Astrocyte (in vitro differentiated cells and primary cell): ENCODE measurements around the gene KCNJ12. TPM values are rescaled to one million over a fixed set of nuclear protein-coding genes. Genes with fewer than 3 reads are reported as not detected.

Experiments
- DNase-seq: peaks from one replicate; pipeline ENCODE4 v3.0.0-alpha.2; 2010; ENCODE audit warnings: low read depth
- FAIRE-seq: peaks from 2 replicates; lab custom pipeline; 2011; peaks lifted over from hg19 to GRCh38; lab: Jason Lieb, UNC
- H2AFZ ChIP-seq: 2 replicates; pipeline ENCODE4 v1.6.0; 2012; ENCODE audit warnings: low read depth, low read length, inconsistent platforms
- H3K27ac ChIP-seq: 2 replicates; pipeline ENCODE4 v1.5.1; 2011; ENCODE audit warnings: low read depth, low read length, inconsistent platforms
- H3K27me3 ChIP-seq: 2 replicates; pipeline ENCODE4 v1.6.0; 2011; ENCODE audit warnings: low read length, inconsistent platforms; ENCODE audit not compliant: insufficient read depth
- H3K36me3 ChIP-seq: 2 replicates; pipeline ENCODE4 v1.5.1; 2011; ENCODE audit warnings: low read length, inconsistent platforms; ENCODE audit not compliant: insufficient read depth
- H3K4me1 ChIP-seq: 2 replicates; pipeline ENCODE4 v1.5.1; 2011; ENCODE audit warnings: low read length, inconsistent platforms; ENCODE audit not compliant: insufficient read depth
- H3K4me2 ChIP-seq: 2 replicates; pipeline ENCODE4 v1.6.0; 2012; ENCODE audit warnings: low read length, inconsistent platforms
- H3K4me3 ChIP-seq: 2 replicates; pipeline ENCODE4 v1.5.1; 2011; ENCODE audit warnings: low read depth, mild to moderate bottlenecking, low read length, inconsistent platforms; ENCODE audit not compliant: insufficient read depth
- H3K79me2 ChIP-seq: 2 replicates; pipeline ENCODE4 v1.6.0; 2012; ENCODE audit warnings: mild to moderate bottlenecking, low read length, inconsistent platforms; ENCODE audit not compliant: insufficient read depth
- H3K9ac ChIP-seq: 2 replicates; pipeline ENCODE4 v1.6.0; 2012; ENCODE audit warnings: mild to moderate bottlenecking, low read length, inconsistent platforms
- H3K9me3 ChIP-seq: 2 replicates; pipeline ENCODE4 v1.5.1; 2012; ENCODE audit warnings: low read depth, mild to moderate bottlenecking, low read length, inconsistent platforms; ENCODE audit not compliant: insufficient read depth
- H4K20me1 ChIP-seq: 2 replicates; pipeline ENCODE4 v1.6.0; 2012; ENCODE audit warnings: low read length, inconsistent platforms; ENCODE audit not compliant: insufficient read depth
- H3K27ac Mint-ChIP-seq: one replicate; pipeline ENCODE4 v1.8.0; 2021; ENCODE audit warnings: mild to moderate bottlenecking, mixed read lengths; ENCODE audit not compliant: unreplicated experiment
- H3K27me3 Mint-ChIP-seq: one replicate; pipeline ENCODE4 v1.8.0; 2021; ENCODE audit warnings: low read depth, mixed read lengths; ENCODE audit not compliant: unreplicated experiment
- H3K36me3 Mint-ChIP-seq: one replicate; pipeline ENCODE4 v1.8.0; 2021; ENCODE audit warnings: low read depth, mixed read lengths; ENCODE audit not compliant: unreplicated experiment
- H3K4me1 Mint-ChIP-seq: one replicate; pipeline ENCODE4 v1.8.0; 2021; ENCODE audit warnings: low read depth, mixed read lengths; ENCODE audit not compliant: unreplicated experiment
- H3K4me3 Mint-ChIP-seq: one replicate; pipeline ENCODE4 v1.8.0; 2021; ENCODE audit warnings: mild to moderate bottlenecking, moderate library complexity, mixed read lengths; ENCODE audit not compliant: unreplicated experiment
- H3K9me3 Mint-ChIP-seq: one replicate; pipeline ENCODE4 v1.8.0; 2021; ENCODE audit warnings: mild to moderate bottlenecking, mixed read lengths; ENCODE audit not compliant: unreplicated experiment
- EZH2 ChIP-seq: IDR thresholded peaks from 2 replicates; pipeline ENCODE4 v1.6.1; 2012; ENCODE audit warnings: mild to moderate bottlenecking, low read length, inconsistent platforms; ENCODE audit not compliant: insufficient read depth
- total RNA-seq: library from RNA; stranded (reverse); gene quantifications from 2 replicates; pipeline ENCODE4 v1.2.1, GENCODE V29; 2021
- TF ChIP-seq, protein P1 (sequence below): IDR thresholded peaks from 2 replicates; pipeline ENCODE4 v1.5.1; 2011; ENCODE audit warnings: low read depth, mild to moderate bottlenecking, inconsistent platforms, low read length, moderate library complexity; ENCODE audit not compliant: insufficient read depth

The KCNJ12 gene
- total RNA-seq, 1 donor from 2014 or later = 1.2 TPM

DNA sequence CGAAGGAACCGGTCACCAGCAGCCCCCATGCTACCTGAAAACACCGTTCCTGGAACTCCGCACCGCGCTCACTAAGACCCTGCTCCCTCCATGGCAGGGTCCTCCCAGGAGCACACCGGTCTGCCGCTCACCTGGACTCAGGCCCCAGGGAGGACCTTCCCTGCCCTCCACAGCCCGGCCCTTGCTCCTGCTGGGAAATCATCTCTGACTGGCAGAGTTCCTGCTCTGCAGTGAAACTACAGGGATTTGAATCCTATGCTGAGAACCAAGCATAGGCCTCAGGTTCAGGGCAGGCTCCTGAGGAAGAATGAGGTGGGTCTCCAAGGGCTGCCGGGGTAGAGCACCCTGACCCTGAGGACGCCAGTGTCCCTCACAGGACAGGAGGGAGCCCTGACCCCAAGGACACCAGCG lies 88.5 kb downstream of the KCNJ12 start:
- H3K4me2 ChIP-seq = no peak overlapping the region
- H3K4me3 Mint-ChIP-seq = no peak overlapping the region
- H3K36me3 Mint-ChIP-seq = peaks cover 2% of the 10 kb centered on the region
- H3K27ac ChIP-seq = no peak overlapping the region
- no peak overlapping the region for H3K27ac Mint-ChIP-seq
- H3K9ac ChIP-seq = no peak overlapping the region
- H3K36me3 ChIP-seq = no peaks in the 10 kb centered on the region
- peaks cover 66% of the 10 kb centered on the region for H3K27me3 Mint-ChIP-seq
- FAIRE-seq (no peak), DNase-seq (no peak)
- H3K4me1 ChIP-seq = peaks cover 4% of the 10 kb centered on the region
- H3K4me1 Mint-ChIP-seq = peaks cover 3% of the 10 kb centered on the region
- H4K20me1 ChIP-seq = no peaks in the 10 kb centered on the region
- H3K9me3 Mint-ChIP-seq = peaks cover 10% of the 10 kb centered on the region
- H2AFZ ChIP-seq = no peak overlapping the region
- peaks cover 18% of the 10 kb centered on the region for H3K27me3 ChIP-seq
- no peak for TF ChIP-seq EZH2
- TF ChIP-seq, protein P1, sequence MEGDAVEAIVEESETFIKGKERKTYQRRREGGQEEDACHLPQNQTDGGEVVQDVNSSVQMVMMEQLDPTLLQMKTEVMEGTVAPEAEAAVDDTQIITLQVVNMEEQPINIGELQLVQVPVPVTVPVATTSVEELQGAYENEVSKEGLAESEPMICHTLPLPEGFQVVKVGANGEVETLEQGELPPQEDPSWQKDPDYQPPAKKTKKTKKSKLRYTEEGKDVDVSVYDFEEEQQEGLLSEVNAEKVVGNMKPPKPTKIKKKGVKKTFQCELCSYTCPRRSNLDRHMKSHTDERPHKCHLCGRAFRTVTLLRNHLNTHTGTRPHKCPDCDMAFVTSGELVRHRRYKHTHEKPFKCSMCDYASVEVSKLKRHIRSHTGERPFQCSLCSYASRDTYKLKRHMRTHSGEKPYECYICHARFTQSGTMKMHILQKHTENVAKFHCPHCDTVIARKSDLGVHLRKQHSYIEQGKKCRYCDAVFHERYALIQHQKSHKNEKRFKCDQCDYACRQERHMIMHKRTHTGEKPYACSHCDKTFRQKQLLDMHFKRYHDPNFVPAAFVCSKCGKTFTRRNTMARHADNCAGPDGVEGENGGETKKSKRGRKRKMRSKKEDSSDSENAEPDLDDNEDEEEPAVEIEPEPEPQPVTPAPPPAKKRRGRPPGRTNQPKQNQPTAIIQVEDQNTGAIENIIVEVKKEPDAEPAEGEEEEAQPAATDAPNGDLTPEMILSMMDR = no peak
- no peaks in the 10 kb centered on the region for H3K9me3 ChIP-seq
- H3K4me3 ChIP-seq = no peak overlapping the region
- H3K79me2 ChIP-seq = no peaks in the 10 kb centered on the region

DNA sequence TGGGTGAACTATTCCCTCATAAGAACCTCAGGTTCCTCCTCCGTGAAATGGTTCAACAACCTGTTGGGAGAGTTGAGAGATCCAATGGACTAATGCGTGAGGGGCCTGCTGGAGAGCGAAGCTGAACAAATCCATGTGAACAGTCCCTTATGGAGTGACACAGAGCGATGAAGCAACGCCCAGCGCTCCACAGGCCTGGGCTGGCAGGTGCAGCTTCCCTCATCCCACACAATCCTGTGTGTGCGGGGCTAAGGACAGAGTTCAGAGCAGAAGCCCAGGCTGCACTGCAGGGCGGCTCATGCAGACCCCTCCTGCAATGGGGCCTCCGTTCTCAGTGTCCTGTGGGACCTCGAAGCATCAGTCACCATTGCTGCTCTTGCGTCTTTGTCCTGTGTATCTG lies 90.4 kb downstream of the KCNJ12 start:
- H3K27me3 ChIP-seq = peaks cover 25% of the 10 kb centered on the region
- H3K4me2 ChIP-seq = no peak overlapping the region
- H3K9ac ChIP-seq = no peak overlapping the region
- H3K79me2 ChIP-seq = no peaks in the 10 kb centered on the region
- H3K27me3 Mint-ChIP-seq = peaks cover 62% of the 10 kb centered on the region
- H3K9me3 Mint-ChIP-seq = peaks cover 10% of the 10 kb centered on the region
- TF ChIP-seq, protein P1 = no peak
- TF ChIP-seq EZH2 = no peak
- H3K27ac Mint-ChIP-seq = no peak overlapping the region
- H3K4me3 Mint-ChIP-seq = no peak overlapping the region
- peaks cover 3% of the 10 kb centered on the region for H3K4me1 Mint-ChIP-seq
- no peaks in the 10 kb centered on the region for H3K9me3 ChIP-seq
- H4K20me1 ChIP-seq = no peaks in the 10 kb centered on the region
- FAIRE-seq (no peak), DNase-seq (no peak)
- H3K4me3 ChIP-seq = no peak overlapping the region
- no peaks in the 10 kb centered on the region for H3K36me3 ChIP-seq
- H3K4me1 ChIP-seq = peaks cover 4% of the 10 kb centered on the region
- no peak overlapping the region for H2AFZ ChIP-seq
- no peak overlapping the region for H3K27ac ChIP-seq
- peaks cover 2% of the 10 kb centered on the region for H3K36me3 Mint-ChIP-seq

DNA sequence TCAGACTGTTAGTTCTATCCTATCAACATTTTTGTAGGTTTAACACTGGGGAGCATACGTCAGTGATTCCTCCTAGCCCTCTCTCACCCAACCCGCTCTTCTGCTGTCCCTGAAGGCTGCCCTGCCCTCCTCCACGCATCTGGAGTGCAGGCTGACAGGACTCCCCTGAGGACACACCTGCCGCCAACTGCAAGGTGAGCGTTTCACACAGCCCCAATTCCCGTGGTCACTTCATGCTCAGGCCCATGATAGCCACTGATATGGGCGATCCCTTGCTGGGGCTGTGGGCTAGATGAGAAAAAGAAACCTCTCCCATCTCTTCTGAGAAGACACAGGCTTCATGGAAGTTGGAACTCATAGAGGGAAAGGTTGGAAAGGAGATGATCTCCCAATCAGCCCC lies 91.0 kb downstream of the KCNJ12 start:
- Histone ChIP-seq H3K36me3 (no peaks in the 10 kb centered on the region), H3K4me1 (peaks cover 4% of the 10 kb centered on the region), H4K20me1 (no peaks in the 10 kb centered on the region), H2AFZ (no peak overlapping the region), H3K27ac (no peak overlapping the region), H3K27me3 (peaks cover 29% of the 10 kb centered on the region), H3K9me3 (no peaks in the 10 kb centered on the region), H3K4me2 (no peak overlapping the region), H3K79me2 (no peaks in the 10 kb centered on the region), H3K4me3 (no peak overlapping the region), H3K9ac (no peak overlapping the region)
- Mint-ChIP-seq H3K4me1 (peaks cover 3% of the 10 kb centered on the region), H3K27me3 (peaks cover 60% of the 10 kb centered on the region), H3K4me3 (no peak overlapping the region), H3K27ac (no peak overlapping the region), H3K9me3 (peaks cover 10% of the 10 kb centered on the region), H3K36me3 (peaks cover 2% of the 10 kb centered on the region)
- DNase-seq (no peak), FAIRE-seq (no peak)
- no peak for TF ChIP-seq EZH2
- TF ChIP-seq, protein P1 = no peak
